Hepatocyte (in vitro differentiated cells): Measurements from ENCODE around the gene RTP3. TPM values are rescaled to one million over a fixed set of nuclear protein-coding genes. Genes with fewer than 3 reads are reported as not detected.
"Not testable (repeated sequence)": the region's sequence is repeated elsewhere in the genome, so short reads cannot be mapped to it uniquely, and the experiment has no call there.

ENCODE experiments used
- DNase-seq: peaks from one replicate; pipeline ENCODE4 v3.0.0-alpha.2; 2016; ENCODE audit warnings: low spot score
- H2AFZ ChIP-seq: fragments of 200-600 bp; sonication (generic); 2 replicates; pipeline ENCODE4 v1.6.0; 2016; ENCODE audit warnings: antibody characterized with exemption, mild to moderate bottlenecking
- H3K27ac ChIP-seq: fragments of 200-600 bp; sonication (generic); 2 replicates; pipeline ENCODE4 v1.5.1; 2016; ENCODE audit warnings: mild to moderate bottlenecking
- H3K27me3 ChIP-seq: fragments of 200-600 bp; sonication (generic); 2 replicates; pipeline ENCODE4 v1.6.1; 2016
- H3K36me3 ChIP-seq: fragments of 200-600 bp; sonication (generic); replicated peaks from 2 replicates; pipeline ENCODE4 v1.5.1; 2016; ENCODE audit warnings: low read depth; ENCODE audit not compliant: insufficient read depth
- H3K4me1 ChIP-seq: fragments of 200-600 bp; sonication (generic); 2 replicates; pipeline ENCODE4 v1.5.1; 2016; ENCODE audit warnings: mild to moderate bottlenecking, moderate library complexity; ENCODE audit not compliant: insufficient read depth
- H3K4me2 ChIP-seq: fragments of 200-600 bp; sonication (generic); 2 replicates; pipeline ENCODE4 v1.6.0; 2016
- H3K4me3 ChIP-seq: fragments of 200-600 bp; sonication (generic); 2 replicates; pipeline ENCODE4 v1.5.1; 2016; ENCODE audit warnings: mild to moderate bottlenecking
- H3K79me2 ChIP-seq: fragments of 200-600 bp; sonication (generic); 2 replicates; pipeline ENCODE4 v1.6.0; 2017; ENCODE audit warnings: mild to moderate bottlenecking
- H3K9me2 ChIP-seq: fragments of 200-600 bp; sonication (generic); replicated peaks from 2 replicates; pipeline ENCODE4 v1.6.0; 2017; ENCODE audit warnings: mild to moderate bottlenecking; ENCODE audit not compliant: insufficient read depth
- H3K9me3 ChIP-seq: fragments of 200-600 bp; sonication (generic); 2 replicates; pipeline ENCODE4 v1.5.1; 2016; ENCODE audit warnings: low read depth, mild to moderate bottlenecking
- H4K20me1 ChIP-seq: fragments of 200-600 bp; sonication (generic); 2 replicates; pipeline ENCODE4 v1.6.0; 2016; ENCODE audit warnings: mild to moderate bottlenecking; ENCODE audit not compliant: insufficient read depth, poor library complexity, severe bottlenecking
- CTCF ChIP-seq: fragments of 200-600 bp; sonication (generic); IDR thresholded peaks from 2 replicates; pipeline ENCODE4 v1.5.1; 2016; ENCODE audit warnings: antibody characterized with exemption, mild to moderate bottlenecking; ENCODE audit not compliant: poor library complexity
- EZH2 ChIP-seq: fragments of 200-600 bp; sonication (generic); IDR thresholded peaks from 2 replicates; pipeline ENCODE4 v1.6.1; 2016; ENCODE audit warnings: antibody characterized with exemption, mild to moderate bottlenecking, borderline replicate concordance
- EZH2phosphoT487 ChIP-seq: fragments of 200-600 bp; sonication (generic); IDR thresholded peaks from one replicate; pipeline ENCODE4 v1.6.1; 2018; ENCODE audit warnings: antibody characterized with exemption, mild to moderate bottlenecking, low read depth, moderate library complexity; ENCODE audit not compliant: unreplicated experiment, severe bottlenecking
- WGBS: methylation state at CpG from one replicate; pipeline ENCODE4 v1.1.6; 2016; ENCODE audit warnings: low lambda C conversion rate; ENCODE audit errors: missing lambda C conversion rate; 5-methylcytosine and 5-hydroxymethylcytosine counted together
- polyA plus RNA-seq: library from polyadenylated mRNA; unstranded; fragments of >200 nt; fragmentation: Nextera tagmentation; extraction: Ambion mirVana; gene quantifications from 2 replicates; pipeline ENCODE4 v1.2.1, GENCODE V29; 2016
- total RNA-seq: library from RNA; depleted of rRNA; stranded (reverse); fragments of >200 nt; gene quantifications from 2 replicates; pipeline ENCODE4 v1.2.3, GENCODE V29; 2014

RTP3 gene
- total and polyA plus RNA-seq, 2 experiments from 2014 or later, result 1.8 to 2.0 TPM

DNA sequence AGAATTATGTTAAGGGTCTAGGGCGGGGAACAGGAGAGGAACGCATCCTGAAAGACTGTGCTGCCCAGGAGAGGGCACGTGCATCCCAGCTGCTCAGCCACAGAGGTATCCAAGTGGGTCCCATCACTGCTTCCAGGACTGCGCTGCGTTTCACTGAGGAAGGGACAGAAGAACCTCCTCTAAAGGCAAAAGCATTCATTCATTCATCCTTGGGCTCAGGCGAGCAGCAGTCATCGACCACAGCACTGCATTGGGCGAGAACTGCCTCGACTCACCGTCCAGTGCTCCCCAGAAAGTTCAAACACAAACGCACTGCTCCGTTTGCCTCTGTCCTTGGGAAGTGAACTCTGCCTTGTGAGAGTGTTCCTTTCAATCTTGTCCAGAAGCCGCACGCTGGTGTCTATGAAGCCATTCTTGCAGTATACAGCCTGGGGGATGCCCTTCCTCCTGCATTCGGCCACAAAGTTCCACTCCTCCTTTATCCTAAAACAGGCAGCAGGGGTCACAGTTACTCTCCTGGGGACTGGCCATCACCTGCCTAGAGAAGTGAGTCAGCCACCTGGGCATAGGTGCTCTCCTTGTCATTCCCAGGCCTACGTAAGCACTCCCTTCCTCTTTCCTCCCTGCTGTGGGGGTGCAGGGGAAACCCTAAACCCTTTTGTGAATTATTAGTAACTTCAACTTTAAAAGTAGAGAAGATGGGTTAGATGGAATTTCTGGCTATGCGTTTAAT is 47.2 kb downstream of the RTP3 start:
- TF ChIP-seq EZH2, result no peak
- no peak for TF ChIP-seq EZH2phosphoT487
- TF ChIP-seq CTCF, result no peak
- H4K20me1 ChIP-seq, result no peaks in the 10 kb centered on the region

GRCh38 chr3:46545818-46546630 is 48.2 kb downstream of the RTP3 start:
- no peaks in the 10 kb centered on the region for H3K27me3 ChIP-seq
- TF ChIP-seq EZH2 (no peak), CTCF (no peak), EZH2phosphoT487 (no peak)
- H4K20me1 ChIP-seq, result no peaks in the 10 kb centered on the region
- H3K9me3 ChIP-seq, result no peaks in the 10 kb centered on the region
- no peak overlapping the region for H3K4me3 ChIP-seq
- no peaks in the 10 kb centered on the region for H3K9me2 ChIP-seq
- no peak overlapping the region for H2AFZ ChIP-seq
- no peaks in the 10 kb centered on the region for H3K79me2 ChIP-seq
- H3K27ac ChIP-seq, result no peak overlapping the region
- no peak for DNase-seq
- peaks cover 7% of the 10 kb centered on the region for H3K4me1 ChIP-seq
- H3K4me2 ChIP-seq, result no peak overlapping the region
- 59% methylated on average over 6 of the region's 6 CpGs for WGBS
- H3K36me3 ChIP-seq, result no peaks in the 10 kb centered on the region

More for the DNA sequence above, 47.2 kb downstream of the RTP3 start:
- no peak for DNase-seq
- Histone ChIP-seq H3K27ac (no peak overlapping the region), H3K9me2 (no peaks in the 10 kb centered on the region), H3K4me1 (peaks cover 7% of the 10 kb centered on the region), H3K27me3 (no peaks in the 10 kb centered on the region), H3K36me3 (no peaks in the 10 kb centered on the region), H3K9me3 (no peaks in the 10 kb centered on the region), H3K4me3 (no peak overlapping the region), H3K79me2 (no peaks in the 10 kb centered on the region), H3K4me2 (no peak overlapping the region), H2AFZ (no peak overlapping the region)
- 94% methylated on average over 17 of the region's 17 CpGs for WGBS

GRCh38 chr3:46546896-46547440 is 49.2 kb downstream of the RTP3 start:
- Histone ChIP-seq H3K79me2 (no peaks in the 10 kb centered on the region), H3K9me3 (no peaks in the 10 kb centered on the region), H3K9me2 (no peaks in the 10 kb centered on the region), H4K20me1 (no peaks in the 10 kb centered on the region), H3K27me3 (no peaks in the 10 kb centered on the region), H2AFZ (no peak overlapping the region), H3K4me2 (no peak overlapping the region), H3K4me1 (peaks cover 7% of the 10 kb centered on the region), H3K27ac (no peak overlapping the region), H3K36me3 (no peaks in the 10 kb centered on the region), H3K4me3 (no peak overlapping the region)
- DNase-seq, result no peak
- 75% methylated on average over 1 of the region's 1 CpG for WGBS
- TF ChIP-seq EZH2phosphoT487 (no peak), EZH2 (no peak), CTCF (no peak)

- not testable (repeated sequence) for H3K36me3 ChIP-seq, H3K9me2 ChIP-seq, H3K27me3 ChIP-seq, DNase-seq, H3K27ac ChIP-seq, H3K4me1 ChIP-seq, H3K79me2 ChIP-seq, H3K4me2 ChIP-seq, H3K4me3 ChIP-seq, H3K9me3 ChIP-seq, H4K20me1 ChIP-seq, H2AFZ ChIP-seq
- 94% methylated on average over 3 of the region's 3 CpGs for WGBS
These were observed 50.8 kb downstream of the RTP3 start for GRCh38 chr3:46548611-46549010.
